Posterior cingulate gyrus (tissue), 11 donors: ENCODE results near the gene CNDP1.
"Not testable (repeated sequence)": the region's sequence is repeated elsewhere in the genome, so short reads cannot be mapped to it uniquely, and the experiment has no call there.

ENCODE experiments used
- DNase-seq, 10 donors: peaks; one replicate each; pipeline versions ENCODE4 v3.0.0 to v3.0.0-alpha.2; 2020 to 2021; ENCODE audit warnings: mixed read lengths in 3 of 10
- intact Hi-C: fragments of 100-400 bp; cut with DNase I; formaldehyde crosslinking; loops from one replicate; pipeline ENCODE4 v1.15.1; 2023

CNDP1 gene

GRCh38 chr18:74534150-74534969 is at the start of gene CNDP1:
Gene CNDP1, plus strand, starts transcription at chr18:74534500. Its CDS starts 168 bp downstream, at chr18:74534668.
- intact Hi-C loops = no loop called here

GRCh38 chr18:74486119-74486849 is 48.0 kb upstream of the CNDP1 start:
- no peak for DNase-seq
- intact Hi-C loops = no loop called here

More at GRCh38 chr18:74534150-74534969, at the start of gene CNDP1:
- DNase-seq = peak in 8 of 10 donors; percentile 56 to 95 (median 77)

- intact Hi-C loops = no loop called here
- no peak for DNase-seq
Observed at GRCh38 chr18:74488354-74488753, 45.9 kb upstream of the CNDP1 start.

- intact Hi-C loops = no loop called here
- no peak for DNase-seq
Observed at GRCh38 chr18:74488864-74489263, 45.4 kb upstream of the CNDP1 start.

GRCh38 chr18:74489676-74490075 is 44.6 kb upstream of the CNDP1 start:
- intact Hi-C loops = loop anchor here (10.0 kb wide), 1 partner anchor 195 kb away; the partner anchor contains the start of gene CYB5A
- no peak for DNase-seq

- intact Hi-C loops = loop anchor here (10.0 kb wide), 1 partner anchor 197 kb away; the partner anchor contains the start of gene CYB5A
- DNase-seq = no peak
Observed at GRCh38 chr18:74492259-74492658, 42.0 kb upstream of the CNDP1 start.

- intact Hi-C loops = loop anchor here (1.0 to 10.0 kb wide), 2 partner anchors 140 to 199 kb away; partner anchors contain the start of gene CYB5A
Observed at GRCh38 chr18:74493689-74494088, 40.6 kb upstream of the CNDP1 start.

GRCh38 chr18:74494514-74494913 is 39.8 kb upstream of the CNDP1 start:
- DNase-seq = no peak
- intact Hi-C loops = loop anchor here (10.0 kb wide), 1 partner anchor 200 kb away; the partner anchor contains the start of gene CYB5A

More at GRCh38 chr18:74493689-74494088, 40.6 kb upstream of the CNDP1 start:
- peak in 5 of 10 donors; percentile 52 to 91 (median 57) for DNase-seq

- peak; percentile 99 to 100 (median 100) for DNase-seq
- intact Hi-C loops = loop anchor here (5.0 to 10.0 kb wide), 3 partner anchors 46 to 349 kb away; partner anchors contain the start of genes CYB5A, FBXO15 and TIMM21
Observed at GRCh38 chr18:74495581-74496507, 38.5 kb upstream of the CNDP1 start, which contains the start of gene CNDP2. Gene CNDP2, plus strand, starts transcription at chr18:74496363. Its CDS starts 3,611 bp downstream, at chr18:74499974.

GRCh38 chr18:74496508-74497323 is 37.6 kb upstream of the CNDP1 start:
- DNase-seq = peak in 9 of 10 donors; percentile 42 to 93 (median 64)
- intact Hi-C loops = loop anchor here (5.0 to 10.0 kb wide), 3 partner anchors 46 to 349 kb away; partner anchors contain the start of genes CYB5A, FBXO15 and TIMM21

GRCh38 chr18:74497324-74497676 is 37.0 kb upstream of the CNDP1 start:
- DNase-seq = peak in 1 of 10 donors; percentile 1
- intact Hi-C loops = loop anchor here (5.0 to 10.0 kb wide), 3 partner anchors 45 to 350 kb away; partner anchors contain the start of genes CYB5A, FBXO15 and TIMM21

GRCh38 chr18:74497778-74498177 is 36.5 kb upstream of the CNDP1 start:
- DNase-seq = no peak
- intact Hi-C loops = loop anchor here (5.0 to 10.0 kb wide), 3 partner anchors 45 to 350 kb away; partner anchors contain the start of genes CYB5A, FBXO15 and TIMM21

- intact Hi-C loops = loop anchor here (5.0 to 10.0 kb wide), 3 partner anchors 43 to 352 kb away; partner anchors contain the start of genes CYB5A, FBXO15 and TIMM21
- peak in 4 of 10 donors; percentile 63 to 90 (median 68) for DNase-seq
Observed at GRCh38 chr18:74498712-74499627, 35.3 kb upstream of the CNDP1 start.

- intact Hi-C loops = loop anchor here (5.0 to 10.0 kb wide), 3 partner anchors 43 to 352 kb away; partner anchors contain the start of genes CYB5A, FBXO15 and TIMM21
Observed at GRCh38 chr18:74499633-74500032, 34.7 kb upstream of the CNDP1 start.

GRCh38 chr18:74500372-74500771 is 33.9 kb upstream of the CNDP1 start:
- no peak for DNase-seq
- intact Hi-C loops = no loop called here

More at GRCh38 chr18:74499633-74500032, 34.7 kb upstream of the CNDP1 start:
- peak in 4 of 10 donors; percentile 71 to 88 (median 80) for DNase-seq

- peak in 1 of 10 donors; percentile 26 for DNase-seq
- intact Hi-C loops = not testable (repeated sequence)
Observed at GRCh38 chr18:74500774-74501173, 33.5 kb upstream of the CNDP1 start.

- intact Hi-C loops = no loop called here
- no peak for DNase-seq
Observed at GRCh38 chr18:74501386-74501785, 32.9 kb upstream of the CNDP1 start.
